NCI-H2227 treated with DMSO at 0.1 percent for 48 hours (cell line): ENCODE results near the gene ARMCX4.
"Not testable (repeated sequence)": the region's sequence is repeated elsewhere in the genome, so short reads cannot be mapped to it uniquely, and the experiment has no call there.

Experiments
- DNase-seq: peaks from one replicate; lab custom pipeline; 2025; lab: John Stamatoyannopoulos, UW

ARMCX4 gene

GRCh38 chrX:101485212-101485949 is at the start of gene ARMCX4:
Gene ARMCX4, plus strand, starts transcription at chrX:101485456. Its CDS starts 3,134 bp downstream, at chrX:101488590.
- DNase-seq = peak; percentile 92

- no peak for DNase-seq
Observed at GRCh38 chrX:101442085-101442484, 43.2 kb upstream of the ARMCX4 start.

- no peak for DNase-seq
Observed at GRCh38 chrX:101449279-101449678, 36.0 kb upstream of the ARMCX4 start.

GRCh38 chrX:101450085-101450484 is 35.2 kb upstream of the ARMCX4 start:
- DNase-seq = no peak

- no peak for DNase-seq
Observed at GRCh38 chrX:101450961-101451360, 34.3 kb upstream of the ARMCX4 start.

- DNase-seq = no peak
Observed at GRCh38 chrX:101452056-101452455, 33.2 kb upstream of the ARMCX4 start.

- DNase-seq = no peak
Observed at GRCh38 chrX:101460669-101461068, 24.6 kb upstream of the ARMCX4 start.

GRCh38 chrX:101462892-101463291 is 22.4 kb upstream of the ARMCX4 start:
- peak; percentile 3 for DNase-seq

GRCh38 chrX:101478366-101478765 is 6.9 kb upstream of the ARMCX4 start:
- DNase-seq = no peak

- no peak for DNase-seq
Observed at GRCh38 chrX:101482296-101482695, 3.0 kb upstream of the ARMCX4 start.

GRCh38 chrX:101483705-101484104 is 1.6 kb upstream of the ARMCX4 start:
- DNase-seq = no peak

GRCh38 chrX:101484135-101484534 is 1.1 kb upstream of the ARMCX4 start:
- DNase-seq = no peak

- DNase-seq = no peak
Observed at GRCh38 chrX:101488796-101489195, 3.5 kb downstream of the ARMCX4 start.

- no peak for DNase-seq
Observed at GRCh38 chrX:101491943-101492342, 6.7 kb downstream of the ARMCX4 start.

- DNase-seq = no peak
Observed at GRCh38 chrX:101493225-101493624, 8.0 kb downstream of the ARMCX4 start.

- not testable (repeated sequence) for DNase-seq
Observed at GRCh38 chrX:101502929-101503328, 17.7 kb downstream of the ARMCX4 start.

- no peak for DNase-seq
Observed at GRCh38 chrX:101507372-101507771, 22.1 kb downstream of the ARMCX4 start.

- DNase-seq = no peak
Observed at GRCh38 chrX:101507986-101508385, 22.7 kb downstream of the ARMCX4 start.

GRCh38 chrX:101530944-101531343 is 45.7 kb downstream of the ARMCX4 start:
- DNase-seq = no peak
